ENCODE measurements around the gene SMG1.
"Not testable (repeated sequence)": the region's sequence is repeated elsewhere in the genome, so short reads cannot be mapped to it uniquely, and the experiment has no call there.

SMG1 gene

GRCh38 chr16:18959031-18959505, 32.9 kb upstream of the SMG1 start:
- Histone ChIP-seq H3K4me2 (ENCODE audit: low read length) (no peak overlapping the region), H3K36me3 (ENCODE audit: control insufficient read depth, low read length) (no peaks in the 10 kb centered on the region), H3F3A (ENCODE audit: control insufficient read depth, insufficient read depth) (no peaks in the 10 kb centered on the region), H3K27ac (ENCODE audit: low read depth, low read length) (no peak overlapping the region), H3K9me3 (ENCODE audit: control insufficient read depth, insufficient read depth, low read length) (no peaks in the 10 kb centered on the region), H3K4me3 (ENCODE audit: low read length) (no peak overlapping the region), H3K79me2 (ENCODE audit: control insufficient read depth, low read length) (no peaks in the 10 kb centered on the region), H3K4me1 (ENCODE audit: control insufficient read depth, low read length) (no peaks in the 10 kb centered on the region), H4K20me1 (ENCODE audit: control insufficient read depth, insufficient read depth, low read depth, low read length) (no peaks in the 10 kb centered on the region), H3K27me3 (ENCODE audit: control insufficient read depth, low read length) (peaks cover 14% of the 10 kb centered on the region; the same call in 1 of the 2 replicates), H3K9me2 (replicated peaks; ENCODE audit: control insufficient read depth, low read length) (no peaks in the 10 kb centered on the region)
- TF ChIP-seq EZH2phosphoT487 (IDR thresholded peaks at IDR 0.05; ENCODE audit: borderline replicate concordance, low read length) (no peak), CTCF (IDR thresholded peaks at IDR 0.05; ENCODE audit: low read depth, low read length, poor library complexity, severe bottlenecking) (no peak)

- Histone ChIP-seq H3K4me2 (ENCODE audit: low read length) (no peak overlapping the region), H3K27ac (ENCODE audit: low read depth, low read length) (no peak overlapping the region), H3K9me3 (ENCODE audit: control insufficient read depth, insufficient read depth, low read length) (no peaks in the 10 kb centered on the region), H3K4me3 (ENCODE audit: low read length) (no peak overlapping the region), H3K36me3 (ENCODE audit: control insufficient read depth, low read length) (no peaks in the 10 kb centered on the region), H3K27me3 (ENCODE audit: control insufficient read depth, low read length) (peaks cover 14% of the 10 kb centered on the region; the same call in 1 of the 2 replicates), H3K4me1 (ENCODE audit: control insufficient read depth, low read length) (no peaks in the 10 kb centered on the region), H3K79me2 (ENCODE audit: control insufficient read depth, low read length) (no peaks in the 10 kb centered on the region), H4K20me1 (ENCODE audit: control insufficient read depth, insufficient read depth, low read depth, low read length) (no peaks in the 10 kb centered on the region), H3F3A (ENCODE audit: control insufficient read depth, insufficient read depth) (no peaks in the 10 kb centered on the region), H3K9me2 (replicated peaks; ENCODE audit: control insufficient read depth, low read length) (no peaks in the 10 kb centered on the region)
- TF ChIP-seq CTCF (IDR thresholded peaks at IDR 0.05; ENCODE audit: low read depth, low read length, poor library complexity, severe bottlenecking), result no peak
- no peak for TF ChIP-seq EZH2phosphoT487 (IDR thresholded peaks at IDR 0.05; ENCODE audit: borderline replicate concordance, low read length)
Observed at GRCh38 chr16:18958621-18959029, 32.4 kb upstream of the SMG1 start.

GRCh38 chr16:18956658-18957241, 30.5 kb upstream of the SMG1 start:
- not testable (repeated sequence) for H3F3A ChIP-seq (ENCODE audit: control insufficient read depth, insufficient read depth); H3K9me2 ChIP-seq (replicated peaks; ENCODE audit: control insufficient read depth, low read length); H4K20me1 ChIP-seq (ENCODE audit: control insufficient read depth, insufficient read depth, low read depth, low read length); H3K36me3 ChIP-seq (ENCODE audit: control insufficient read depth, low read length); H3K4me1 ChIP-seq (ENCODE audit: control insufficient read depth, low read length); H3K4me3 ChIP-seq (ENCODE audit: low read length); H3K9me3 ChIP-seq (ENCODE audit: control insufficient read depth, insufficient read depth, low read length); H3K27ac ChIP-seq (ENCODE audit: low read depth, low read length); H3K4me2 ChIP-seq (ENCODE audit: low read length); H3K79me2 ChIP-seq (ENCODE audit: control insufficient read depth, low read length)
- H3K27me3 ChIP-seq (ENCODE audit: control insufficient read depth, low read length), result peaks cover 14% of the 10 kb centered on the region; the same call in 1 of the 2 replicates

- H4K20me1 ChIP-seq (ENCODE audit: control insufficient read depth, insufficient read depth, low read depth, low read length); H3F3A ChIP-seq (ENCODE audit: control insufficient read depth, insufficient read depth); H3K9me2 ChIP-seq (replicated peaks; ENCODE audit: control insufficient read depth, low read length); H3K4me2 ChIP-seq (ENCODE audit: low read length); H3K9me3 ChIP-seq (ENCODE audit: control insufficient read depth, insufficient read depth, low read length); H3K4me3 ChIP-seq (ENCODE audit: low read length); H3K79me2 ChIP-seq (ENCODE audit: control insufficient read depth, low read length); H3K27ac ChIP-seq (ENCODE audit: low read depth, low read length); H3K4me1 ChIP-seq (ENCODE audit: control insufficient read depth, low read length); H3K36me3 ChIP-seq (ENCODE audit: control insufficient read depth, low read length): not testable (repeated sequence)
- H3K27me3 ChIP-seq (ENCODE audit: control insufficient read depth, low read length), result peaks cover 11% of the 10 kb centered on the region; the same call in 1 of the 2 replicates
Observed at GRCh38 chr16:18955874-18956580, 29.8 kb upstream of the SMG1 start.

All from DOHH2 (cell line).